SK-N-SH treated with all-trans-retinoic acid at 6 μM for 48 hours (cell line): Measurements from ENCODE around the gene MED31.
"Not testable (repeated sequence)": the region's sequence is repeated elsewhere in the genome, so short reads cannot be mapped to it uniquely, and the experiment has no call there.

Experiments
- ATAC-seq: fragments of 200-7000 bp; cut with Tn5 transposase; 3 replicates; pipeline ENCODE4 v1.9.1; 2020; ENCODE audit warnings: mild to moderate bottlenecking, moderate library complexity
- ARNTL ChIP-seq: fragments of 450-650 bp; formaldehyde crosslinking; IDR thresholded peaks from 2 replicates; pipeline ENCODE4 v1.5.0; 2020; ENCODE audit warnings: low read depth, mild to moderate bottlenecking, moderate library complexity, borderline replicate concordance
- BACH2 ChIP-seq: fragments of 250-450 bp; sonication (Bioruptor Pico); IDR thresholded peaks from 2 replicates; pipeline ENCODE4 v1.9.0; 2021; ENCODE audit warnings: mild to moderate bottlenecking, borderline replicate concordance
- CSDC2 ChIP-seq: fragments of 250-450 bp; sonication (Bioruptor Pico); IDR thresholded peaks from 2 replicates; pipeline ENCODE4 v1.5.0; 2020; ENCODE audit warnings: mild to moderate bottlenecking, moderate library complexity
- CSRNP3 ChIP-seq: fragments of 250-450 bp; sonication (Bioruptor Pico); IDR thresholded peaks from 2 replicates; pipeline ENCODE4 v1.5.1; 2021; ENCODE audit warnings: mild to moderate bottlenecking, moderate library complexity
- ESRRG ChIP-seq: fragments of 250-450 bp; sonication (Bioruptor Pico); IDR thresholded peaks from 2 replicates; pipeline ENCODE4 v1.6.1; 2021; ENCODE audit warnings: mild to moderate bottlenecking
- ISL1 ChIP-seq: fragments of 250-450 bp; sonication (Bioruptor Pico); IDR thresholded peaks from 2 replicates; pipeline ENCODE4 v2.1.2; 2022; ENCODE audit warnings: mild to moderate bottlenecking, moderate library complexity
- OSR1 ChIP-seq: fragments of 250-450 bp; sonication (Bioruptor Pico); IDR thresholded peaks from 2 replicates; pipeline ENCODE4 v1.8.0; 2022; ENCODE audit warnings: moderate library complexity, mild to moderate bottlenecking, inconsistent platforms
- POU6F1 ChIP-seq: fragments of 250-450 bp; sonication (Bioruptor Pico); IDR thresholded peaks from 2 replicates; pipeline ENCODE4 v1.8.0; 2021; ENCODE audit warnings: low read depth, mild to moderate bottlenecking, moderate library complexity, borderline replicate concordance
- PPARA ChIP-seq: fragments of 250-450 bp; sonication (Bioruptor Pico); IDR thresholded peaks from 2 replicates; pipeline ENCODE4 v1.5.0; 2020; ENCODE audit warnings: mild to moderate bottlenecking, borderline replicate concordance
- SNAI2 ChIP-seq: fragments of 250-450 bp; sonication (Bioruptor Pico); IDR thresholded peaks from 2 replicates; pipeline ENCODE4 v1.5.0; 2020; ENCODE audit warnings: mild to moderate bottlenecking, moderate library complexity
- TCF4 ChIP-seq: fragments of 250-450 bp; sonication (Bioruptor Pico); IDR thresholded peaks from 2 replicates; pipeline ENCODE4 v1.8.0; 2021; ENCODE audit warnings: mild to moderate bottlenecking, moderate library complexity, borderline replicate concordance
- TOX ChIP-seq: fragments of 250-450 bp; sonication (Bioruptor Pico); IDR thresholded peaks from 2 replicates; pipeline ENCODE4 v1.8.0; 2021; ENCODE audit warnings: mild to moderate bottlenecking, moderate library complexity, borderline replicate concordance
- TSHZ2 ChIP-seq: fragments of 250-450 bp; sonication (Bioruptor Pico); IDR thresholded peaks from 2 replicates; pipeline ENCODE4 v1.5.0; 2020; ENCODE audit warnings: mild to moderate bottlenecking, moderate library complexity
- ZC3H10 ChIP-seq: fragments of 250-450 bp; sonication (Bioruptor Pico); IDR thresholded peaks from 2 replicates; pipeline ENCODE4 v1.5.1; 2021; ENCODE audit warnings: mild to moderate bottlenecking, moderate library complexity
- ZFP3 ChIP-seq: fragments of 250-450 bp; sonication (Bioruptor Pico); IDR thresholded peaks from 2 replicates; pipeline ENCODE4 v1.5.0; 2020; ENCODE audit warnings: mild to moderate bottlenecking, moderate library complexity
- ZFP30 ChIP-seq: fragments of 450-650 bp; formaldehyde crosslinking; IDR thresholded peaks from 2 replicates; pipeline ENCODE4 v1.5.0; 2022; ENCODE audit warnings: mild to moderate bottlenecking, moderate library complexity
- ZNF565 ChIP-seq: fragments of 450-650 bp; formaldehyde crosslinking; conservative IDR thresholded peaks from 2 replicates; pipeline ENCODE4 v1.5.0; 2020; ENCODE audit warnings: low read depth, mild to moderate bottlenecking, moderate library complexity
- ZNF8 ChIP-seq: fragments of 450-650 bp; formaldehyde crosslinking; IDR thresholded peaks from 2 replicates; pipeline ENCODE4 v1.5.0; 2020; ENCODE audit warnings: mild to moderate bottlenecking, moderate library complexity
- TF ChIP-seq, protein P1 (sequence below): fragments of 250-450 bp; sonication (Bioruptor Pico); IDR thresholded peaks from 2 replicates; pipeline ENCODE4 v1.8.0; 2020; ENCODE audit warnings: mild to moderate bottlenecking, moderate library complexity, borderline replicate concordance
- TF ChIP-seq, protein P2 (sequence below): fragments of 250-450 bp; sonication (Bioruptor Pico); IDR thresholded peaks from 2 replicates; pipeline ENCODE4 v1.5.1; 2020; ENCODE audit warnings: low read depth, mild to moderate bottlenecking, moderate library complexity

The MED31 gene

DNA sequence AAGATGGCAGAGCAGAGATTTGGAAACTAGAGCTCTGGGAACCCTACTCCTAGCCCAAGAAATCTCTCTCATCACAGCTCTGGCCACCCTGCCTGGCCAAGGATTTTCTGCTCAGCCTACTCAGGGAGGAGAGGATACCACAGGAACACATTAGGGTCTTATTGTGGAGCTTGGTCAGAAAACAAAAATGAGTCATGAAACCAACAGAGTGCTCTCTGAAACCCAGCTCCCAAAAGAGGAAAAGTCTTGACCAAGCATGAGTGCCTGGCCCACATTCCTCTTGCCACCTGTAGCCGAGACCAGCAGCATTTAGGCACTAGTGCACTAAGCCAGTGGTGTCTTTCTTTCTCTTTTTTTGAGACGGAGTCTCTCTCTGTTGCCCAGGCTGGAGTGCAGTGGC, 43.6 kb upstream of the MED31 start:
- ATAC-seq: no peak
- no peak for TF ChIP-seq ARNTL (CRISPR knock-in tag)
- no peak for TF ChIP-seq ZNF565 (CRISPR knock-in tag)

GRCh38 chr17:6691958-6692357, 40.6 kb upstream of the MED31 start:
- not testable (repeated sequence) for ATAC-seq

DNA sequence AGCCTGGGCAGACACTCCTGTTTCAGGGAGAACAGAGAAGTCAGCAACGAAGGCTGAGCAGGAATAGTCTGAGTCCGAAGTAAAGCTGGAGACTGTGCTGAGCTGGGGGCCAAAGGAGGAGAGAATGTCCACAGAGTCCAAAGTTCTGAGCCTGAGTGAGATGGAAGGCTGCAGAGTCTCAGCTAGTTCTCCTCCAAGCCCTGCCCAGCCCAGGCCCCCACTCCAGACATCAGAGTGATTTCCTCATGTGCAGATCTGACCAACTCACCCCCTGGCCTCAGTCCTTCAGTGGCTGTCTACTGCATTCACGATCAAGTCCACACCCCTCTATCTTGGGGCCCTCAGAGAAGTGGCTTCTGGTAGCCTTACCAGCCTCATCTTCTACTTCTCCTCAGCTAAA, 40.1 kb upstream of the MED31 start:
- no peak for ATAC-seq
- TF ChIP-seq SNAI2 (no peak), ZFP3 (CRISPR knock-in tag) (no peak), POU6F1 (CRISPR knock-in tag) (no peak), TCF4 (no peak), ESRRG (CRISPR knock-in tag) (no peak), CSRNP3 (CRISPR knock-in tag) (no peak), OSR1 (CRISPR knock-in tag) (no peak), CSDC2 (CRISPR knock-in tag) (no peak), BACH2 (CRISPR knock-in tag) (no peak), TSHZ2 (CRISPR knock-in tag) (no peak), ARNTL (CRISPR knock-in tag) (no peak), PPARA (CRISPR knock-in tag) (no peak), ZNF565 (CRISPR knock-in tag) (no peak), TOX (CRISPR knock-in tag) (no peak)
- TF ChIP-seq, protein P1, sequence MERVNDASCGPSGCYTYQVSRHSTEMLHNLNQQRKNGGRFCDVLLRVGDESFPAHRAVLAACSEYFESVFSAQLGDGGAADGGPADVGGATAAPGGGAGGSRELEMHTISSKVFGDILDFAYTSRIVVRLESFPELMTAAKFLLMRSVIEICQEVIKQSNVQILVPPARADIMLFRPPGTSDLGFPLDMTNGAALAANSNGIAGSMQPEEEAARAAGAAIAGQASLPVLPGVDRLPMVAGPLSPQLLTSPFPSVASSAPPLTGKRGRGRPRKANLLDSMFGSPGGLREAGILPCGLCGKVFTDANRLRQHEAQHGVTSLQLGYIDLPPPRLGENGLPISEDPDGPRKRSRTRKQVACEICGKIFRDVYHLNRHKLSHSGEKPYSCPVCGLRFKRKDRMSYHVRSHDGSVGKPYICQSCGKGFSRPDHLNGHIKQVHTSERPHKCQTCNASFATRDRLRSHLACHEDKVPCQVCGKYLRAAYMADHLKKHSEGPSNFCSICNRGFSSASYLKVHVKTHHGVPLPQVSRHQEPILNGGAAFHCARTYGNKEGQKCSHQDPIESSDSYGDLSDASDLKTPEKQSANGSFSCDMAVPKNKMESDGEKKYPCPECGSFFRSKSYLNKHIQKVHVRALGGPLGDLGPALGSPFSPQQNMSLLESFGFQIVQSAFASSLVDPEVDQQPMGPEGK (CRISPR knock-in tag): no peak
- TF ChIP-seq, protein P2, sequence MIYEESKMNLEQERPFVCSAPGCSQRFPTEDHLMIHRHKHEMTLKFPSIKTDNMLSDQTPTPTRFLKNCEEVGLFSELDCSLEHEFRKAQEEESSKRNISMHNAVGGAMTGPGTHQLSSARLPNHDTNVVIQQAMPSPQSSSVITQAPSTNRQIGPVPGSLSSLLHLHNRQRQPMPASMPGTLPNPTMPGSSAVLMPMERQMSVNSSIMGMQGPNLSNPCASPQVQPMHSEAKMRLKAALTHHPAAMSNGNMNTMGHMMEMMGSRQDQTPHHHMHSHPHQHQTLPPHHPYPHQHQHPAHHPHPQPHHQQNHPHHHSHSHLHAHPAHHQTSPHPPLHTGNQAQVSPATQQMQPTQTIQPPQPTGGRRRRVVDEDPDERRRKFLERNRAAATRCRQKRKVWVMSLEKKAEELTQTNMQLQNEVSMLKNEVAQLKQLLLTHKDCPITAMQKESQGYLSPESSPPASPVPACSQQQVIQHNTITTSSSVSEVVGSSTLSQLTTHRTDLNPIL: no peak

GRCh38 chr17:6690641-6691040, 39.2 kb upstream of the MED31 start:
- ATAC-seq: no peak
- TF ChIP-seq TOX (CRISPR knock-in tag): no peak
- TF ChIP-seq OSR1 (CRISPR knock-in tag): no peak
- no peak for TF ChIP-seq BACH2 (CRISPR knock-in tag)
- no peak for TF ChIP-seq ZFP30 (CRISPR knock-in tag)
- TF ChIP-seq, all 23 proteins: peak for 0

GRCh38 chr17:6688944-6689343, 37.5 kb upstream of the MED31 start:
- TF ChIP-seq ZNF8 (CRISPR knock-in tag) (no peak), ARNTL (CRISPR knock-in tag) (no peak), ZC3H10 (no peak), ISL1 (CRISPR knock-in tag) (no peak), ZFP3 (CRISPR knock-in tag) (no peak)
- TF ChIP-seq, protein P2: no peak
- ATAC-seq: no peak
